K562 (cell line): ENCODE measurements around the gene PHF24. TPM values are rescaled to one million over a fixed set of nuclear protein-coding genes. Genes with fewer than 3 reads are reported as not detected.
A peak's percentile ranks its signal among the peaks of the same experiment; 100 is the strongest.

Experiments
- ATAC-seq: fragments of 200-7000 bp; cut with Tn5 transposase; 3 replicates; pipeline ENCODE4 v1.9.1; 2020; ENCODE audit warnings: moderate library complexity
- BruUV-seq: library from RNA; stranded (reverse); fragments of 400-500 nt; replicated peaks from 2 replicates; lab custom pipeline; 2021; lab: Mats Ljungman, UMichigan
- CTCF ChIA-PET: fragments of 300-600 bp; formaldehyde crosslinking; extraction: SDS; loops from one replicate; lab custom pipeline; 2021; ENCODE audit warnings: low intra/inter-chr PET ratio; lab: Yijun Ruan, JAX
- POLR2A ChIA-PET: fragments of 300-600, 350-650 bp; sonication (Branson Sonifier 250); formaldehyde crosslinking; extraction: SDS; loops from one replicate; lab custom pipeline; 2021; ENCODE audit warnings: antibody characterized with exemption, inconsistent platforms; lab: Yijun Ruan, JAX
- DNase-seq, 4 experiments: peaks; one replicate each; pipeline versions ENCODE4 v3.0.0 to v3.0.0-alpha.2; 2011 to 2018; ENCODE audit warnings: low spot score in 3 of 4, mixed read lengths in 3 of 4; ENCODE audit errors: extremely low read depth in 1 of 4
- FAIRE-seq: peaks from 2 replicates; lab custom pipeline; 2011; peaks lifted over from hg19 to GRCh38; lab: Jason Lieb, UNC
- H2AFZ ChIP-seq: 2 replicates; pipeline ENCODE4 v1.6.0; 2011; ENCODE audit warnings: low read depth, low read length, control low read depth, inconsistent platforms
- H3K27ac ChIP-seq: fragments of 200-600 bp; 3 replicates; pipeline ENCODE4 v1.8.0; 2011; ENCODE audit warnings: low read depth, mild to moderate bottlenecking, control low read depth, inconsistent platforms, low read length, moderate library complexity, mixed read lengths; ENCODE audit errors: extremely low read depth
- H3K27me3 ChIP-seq, 2 experiments: fragments of 300-600 bp in 1 of 2; 2 replicates in 1 of 2; 3 replicates in 1 of 2; pipeline versions ENCODE4 v1.6.0 to v1.8.0; 2011; ENCODE audit warnings: inconsistent platforms in 2 of 2, low read length in 2 of 2, mild to moderate bottlenecking in 1 of 2, mixed read lengths in 1 of 2, moderate library complexity in 1 of 2; ENCODE audit not compliant: control insufficient read depth in 2 of 2, insufficient read depth in 2 of 2
- H3K36me3 ChIP-seq: fragments of 300-600 bp; 3 replicates; pipeline ENCODE4 v1.8.0; 2011; ENCODE audit warnings: mild to moderate bottlenecking, low read length, inconsistent platforms; ENCODE audit not compliant: control insufficient read depth, insufficient read depth
- H3K4me1 ChIP-seq, 2 experiments: fragments of 200-600 bp in 1 of 2; replicated peaks in 1 of 2; 2 replicates in 1 of 2; 3 replicates in 1 of 2; pipeline versions ENCODE4 v1.5.1 to v1.8.0; 2011; ENCODE audit warnings: inconsistent platforms in 2 of 2, low read length in 2 of 2, mild to moderate bottlenecking in 1 of 2, mixed read lengths in 1 of 2, moderate library complexity in 1 of 2; ENCODE audit not compliant: control insufficient read depth in 2 of 2, insufficient read depth in 2 of 2
- H3K4me2 ChIP-seq: 2 replicates; pipeline ENCODE4 v1.6.1; 2011; ENCODE audit warnings: low read length, control low read depth, inconsistent platforms, mixed read lengths; ENCODE audit not compliant: insufficient read depth
- H3K4me3 ChIP-seq: fragments of 200-600 bp; sonication (generic), shearing (Covaris generic); 2 replicates; pipeline ENCODE4 v1.5.1; 2016; ENCODE audit warnings: control low read depth, inconsistent platforms
- H3K79me2 ChIP-seq: fragments of 200-600 bp; 3 replicates; pipeline ENCODE4 v1.8.0; 2011; ENCODE audit warnings: low read length, inconsistent platforms; ENCODE audit not compliant: control insufficient read depth, insufficient read depth
- H3K9ac ChIP-seq, 2 experiments: 2 replicates each; pipeline versions ENCODE4 v1.6.0 to v1.6.1; 2011; ENCODE audit warnings: low read depth in 2 of 2, low read length in 2 of 2, control low read depth in 1 of 2, inconsistent platforms in 1 of 2, mild to moderate bottlenecking in 1 of 2, mixed read lengths in 1 of 2; ENCODE audit not compliant: insufficient read depth in 1 of 2
- H3K9me1 ChIP-seq: one replicate; pipeline ENCODE4 v1.6.0; 2011; ENCODE audit warnings: inconsistent platforms, mild to moderate bottlenecking, low read length, moderate library complexity; ENCODE audit not compliant: control insufficient read depth, insufficient read depth
- H3K9me3 ChIP-seq: replicated peaks from 2 replicates; pipeline ENCODE4 v1.5.1; 2011; ENCODE audit warnings: low read depth, low read length, inconsistent platforms; ENCODE audit not compliant: control insufficient read depth, insufficient read depth
- H4K20me1 ChIP-seq: replicated peaks from 2 replicates; pipeline ENCODE4 v1.6.1; 2011; ENCODE audit warnings: low read length, inconsistent platforms, mixed read lengths; ENCODE audit not compliant: control insufficient read depth, insufficient read depth
- HDAC3 ChIP-seq: fragments of 450-650 bp; IDR thresholded peaks from 2 replicates; pipeline ENCODE4 v1.6.1; 2018; ENCODE audit warnings: borderline replicate concordance, mild to moderate bottlenecking, moderate library complexity; ENCODE audit not compliant: partially characterized antibody
- JUN ChIP-seq, 2 experiments: sonication (generic) in 1 of 2; formaldehyde crosslinking in 1 of 2; IDR thresholded peaks; 2 replicates each; pipeline versions ENCODE4 v1.6.1 to v1.8.0; 2012 to 2022; ENCODE audit warnings: borderline replicate concordance in 2 of 2, mild to moderate bottlenecking in 2 of 2, improper control_type of control experiment in 1 of 2, low read depth in 1 of 2, low read length in 1 of 2, missing genetic modification reagents in 1 of 2
- MXD1 ChIP-seq: fragments of 250-450 bp; sonication (Bioruptor Pico); IDR thresholded peaks from 2 replicates; pipeline ENCODE4 v1.8.0; 2021; ENCODE audit warnings: borderline replicate concordance, mild to moderate bottlenecking, moderate library complexity; ENCODE audit not compliant: poor library complexity, severe bottlenecking
- NR2C1 ChIP-seq, 2 experiments: fragments of 450-650 bp; IDR thresholded peaks; 2 replicates each; pipeline ENCODE4 v1.6.1; 2017; ENCODE audit warnings: mild to moderate bottlenecking in 2 of 2, antibody characterized with exemption in 1 of 2, inconsistent platforms in 1 of 2, missing compliant biosample characterization in 1 of 2, missing genetic modification characterization in 1 of 2
- POLR2B ChIP-seq: fragments of 450-650 bp; IDR thresholded peaks from 2 replicates; pipeline ENCODE4 v1.6.1; 2018; ENCODE audit warnings: low read depth; ENCODE audit not compliant: partially characterized antibody
- PTBP1 ChIP-seq: fragments of 200-400 bp; formaldehyde crosslinking; IDR thresholded peaks from 2 replicates; pipeline ENCODE4 v1.6.1; 2017; ENCODE audit warnings: low read depth, low read length
- TEAD4 ChIP-seq, 2 experiments: sonication (generic) in 1 of 2; formaldehyde crosslinking in 1 of 2; IDR thresholded peaks; 2 replicates each; pipeline versions ENCODE4 v1.6.1 to v1.8.0; 2012 to 2022; ENCODE audit warnings: borderline replicate concordance in 1 of 2, inconsistent platforms in 1 of 2, low read length in 1 of 2, mild to moderate bottlenecking in 1 of 2, missing genetic modification reagents in 1 of 2
- VEZF1 ChIP-seq: fragments of 200-800 bp; sonication (Bioruptor generic); IDR thresholded peaks from 2 replicates; pipeline ENCODE4 v1.6.1; 2017; ENCODE audit warnings: missing genetic modification characterization, missing compliant biosample characterization
- WGBS: fragments of 100-300 bp; shearing (Covaris generic); methylation state at CpG from one replicate; pipeline ENCODE4 v1.1.6; 2016; ENCODE audit warnings: low coverage, mixed read lengths; ENCODE audit not compliant: insufficient coverage; ENCODE audit errors: missing lambda C conversion rate; 5-methylcytosine and 5-hydroxymethylcytosine counted together
- in situ Hi-C: fragments of 300-500 bp; cut with MboI; formaldehyde crosslinking; loops from 4 replicates; pipeline ENCODE4 v1.15.0; 2018; ENCODE audit warnings: inconsistent platforms, mixed read lengths
- intact Hi-C: fragments of 100-400 bp; cut with micrococcal nuclease; formaldehyde crosslinking; loops from 2 replicates; pipeline ENCODE4 v1.14.2; 2022
- polyA plus RNA-seq, 8 experiments: library from polyadenylated mRNA; depleted of rRNA in 4 of 8; stranded (reverse) in 5 of 8; unstranded in 3 of 8; fragments of >200 nt; fragmentation: Nextera tagmentation in 2 of 8; fragmentation: Illumina TruSeq in 1 of 8; extraction: Ambion mirVana in 2 of 8; extraction: Trizol in 1 of 8; gene quantifications; 2 replicates each; pipeline versions ENCODE4 v1.2.1 to v1.2.3, GENCODE V29; 2011 to 2014; ENCODE audit warnings: inconsistent platforms in 1 of 8, missing spikeins in 1 of 8
- total RNA-seq, 7 experiments: library from RNA; depleted of rRNA in 6 of 7; stranded (reverse); fragments of >200 nt in 6 of 7; fragmentation: Illumina TruSeq in 2 of 7; extraction: Trizol in 2 of 7; gene quantifications; 2 replicates each; pipeline versions ENCODE4 v1.2.1 to v1.2.3, GENCODE V29; 2011 to 2021; ENCODE audit warnings: low replicate concordance in 1 of 7

Gene PHF24
- total and polyA plus RNA-seq, 9 of the 15 experiments (the other 6 are each of a cell fraction or from before 2014, with no cell fraction given), result 0.01 TPM; not detected in 7

- H3K9me3 ChIP-seq, result no peaks in the 10 kb centered on the region
- H3K4me2 ChIP-seq, result no peak overlapping the region
- H3K27ac ChIP-seq, result no peak overlapping the region
- 95% methylated on average over 2 of the region's 2 CpGs for WGBS
- ChIA-PET CTCF (no interaction called here), POLR2A (no interaction called here)
- H3K4me3 ChIP-seq, result no peak overlapping the region
- no peaks in the 10 kb centered on the region for H3K27me3 ChIP-seq
- H3K79me2 ChIP-seq, result no peaks in the 10 kb centered on the region
- no peak for ATAC-seq
- intact Hi-C loops, result loop anchor here (5.0 kb wide), 1 partner anchor 53 kb away; no protein-coding TSS in a partner anchor
- H4K20me1 ChIP-seq, result no peaks in the 10 kb centered on the region
- no peak overlapping the region for H3K9ac ChIP-seq
- H3K9me1 ChIP-seq, result peaks cover 5% of the 10 kb centered on the region
- in situ Hi-C loops, result loop anchor here (5.0 kb wide), 1 partner anchor 43 kb away; a partner anchor contains a TSS
- FAIRE-seq, result no peak
- no peak for TF ChIP-seq HDAC3
- TF ChIP-seq PTBP1, result no peak
- no peak for TF ChIP-seq VEZF1
- TF ChIP-seq TEAD4 (IDR thresholded peaks at IDR 0.05; ENCODE audit: low read length), result no peak
- no peak for TF ChIP-seq TEAD4 (CRISPR knock-in tag; IDR thresholded peaks at IDR 0.05; ENCODE audit: borderline replicate concordance)
- no peak for TF ChIP-seq MXD1 (CRISPR knock-in tag)
- no peak for TF ChIP-seq JUN (IDR thresholded peaks at IDR 0.05; ENCODE audit: borderline replicate concordance, low read depth, low read length)
- TF ChIP-seq JUN (CRISPR knock-in tag; IDR thresholded peaks at IDR 0.05; ENCODE audit: borderline replicate concordance), result no peak
- TF ChIP-seq NR2C1 (IDR thresholded peaks at IDR 0.05), result no peak
- TF ChIP-seq NR2C1 (tag; IDR thresholded peaks at IDR 0.05), result no peak
- TF ChIP-seq POLR2B, result no peak
- H3K4me1 ChIP-seq, result peaks cover 35 to 66% of the 10 kb centered on the region in 2 experiments
- no peak overlapping the region for H2AFZ ChIP-seq
- H3K36me3 ChIP-seq, result peaks cover 5% of the 10 kb centered on the region; the same call in 2 of the 3 replicates
- peak in 1 of 4 experiments; percentile 1 for DNase-seq
- BruUV-seq, result no TSS peak
These were observed 41.5 kb downstream of the PHF24 start for GRCh38 chr9:34999576-34999975.
